CD14-positive monocyte (primary cell): Measurements from ENCODE around the gene IKZF3. TPM values are rescaled to one million over a fixed set of nuclear protein-coding genes. Genes with fewer than 3 reads are reported as not detected.

ENCODE experiments used
- DNase-seq, 3 donors: peaks; one replicate each; pipeline ENCODE4 v3.0.0-alpha.2; 2011 to 2022
- H2AFZ ChIP-seq: 2 replicates; pipeline ENCODE4 v1.6.0; 2012; ENCODE audit warnings: mild to moderate bottlenecking, low read depth, low read length, inconsistent platforms; ENCODE audit not compliant: insufficient read depth, poor library complexity, severe bottlenecking
- H3K27ac ChIP-seq, 2 donors: 1 replicate in 1 of 2; 2 replicates in 1 of 2; pipeline ENCODE4 v1.5.1; 2012 to 2013; ENCODE audit warnings: low read length in 2 of 2, control low read depth in 1 of 2, inconsistent platforms in 1 of 2, low read depth in 1 of 2, mild to moderate bottlenecking in 1 of 2
- H3K27me3 ChIP-seq, 2 donors: one replicate each; pipeline versions ENCODE4 v1.6.0 to v1.6.1; 2011 to 2013; ENCODE audit warnings: low read length in 2 of 2; ENCODE audit not compliant: control insufficient read depth in 2 of 2, insufficient read depth in 2 of 2
- H3K36me3 ChIP-seq, 2 donors: replicated peaks in 1 of 2; 1 replicate in 1 of 2; 2 replicates in 1 of 2; pipeline versions ENCODE4 v1.5.1 to v1.6.1; 2012 to 2013; ENCODE audit warnings: low read length in 2 of 2, control low read depth in 1 of 2, inconsistent platforms in 1 of 2, mild to moderate bottlenecking in 1 of 2; ENCODE audit not compliant: insufficient read depth in 2 of 2, control insufficient read depth in 1 of 2
- H3K4me1 ChIP-seq, 2 donors: 1 replicate in 1 of 2; 2 replicates in 1 of 2; pipeline versions ENCODE4 v1.5.1 to v1.6.1; 2012 to 2013; ENCODE audit warnings: low read length in 2 of 2, control low read depth in 1 of 2, inconsistent platforms in 1 of 2, mild to moderate bottlenecking in 1 of 2, moderate library complexity in 1 of 2; ENCODE audit not compliant: insufficient read depth in 2 of 2, control insufficient read depth in 1 of 2
- H3K4me2 ChIP-seq: replicated peaks from 2 replicates; pipeline ENCODE3; 2012; ENCODE audit warnings: low read length, moderate library complexity, mild to moderate bottlenecking; ENCODE audit not compliant: poor library complexity, severe bottlenecking; ENCODE audit errors: extremely low read depth
- H3K4me3 ChIP-seq, 3 experiments: fragments of 200-600 bp in 1 of 3; sonication (generic) in 1 of 3; replicated peaks in 1 of 3; 1 replicate in 2 of 3; 2 replicates in 1 of 3; pipeline ENCODE4 v1.5.1; 2011 to 2013; ENCODE audit warnings: low read length in 3 of 3, mild to moderate bottlenecking in 3 of 3, control low read depth in 2 of 3, low read depth in 2 of 3, inconsistent platforms in 1 of 3, moderate library complexity in 1 of 3
- H3K79me2 ChIP-seq: 2 replicates; pipeline ENCODE4 v1.6.0; 2012; ENCODE audit warnings: mild to moderate bottlenecking, control low read depth, inconsistent platforms, low read length, moderate library complexity; ENCODE audit not compliant: insufficient read depth
- H3K9ac ChIP-seq: 2 replicates; pipeline ENCODE4 v1.6.0; 2017; ENCODE audit warnings: low read length, mild to moderate bottlenecking; ENCODE audit not compliant: insufficient read depth, poor library complexity, severe bottlenecking
- H3K9me3 ChIP-seq, 2 donors: replicated peaks in 1 of 2; 1 replicate in 1 of 2; 2 replicates in 1 of 2; pipeline versions ENCODE4 v1.5.1 to v1.6.1; 2012 to 2013; ENCODE audit warnings: low read length in 2 of 2, control low read depth in 1 of 2; ENCODE audit not compliant: control insufficient read depth in 1 of 2, insufficient read depth in 1 of 2
- H4K20me1 ChIP-seq: 2 replicates; pipeline ENCODE4 v1.6.0; 2012; ENCODE audit warnings: mild to moderate bottlenecking, low read length, control low read depth, moderate library complexity; ENCODE audit not compliant: insufficient read depth
- H3K27ac Mint-ChIP-seq, 7 donors: one replicate each; pipeline ENCODE4 v1.8.0; 2020; ENCODE audit warnings: mild to moderate bottlenecking in 7 of 7, mixed read lengths in 7 of 7, moderate library complexity in 6 of 7, inconsistent platforms in 2 of 7
- H3K27me3 Mint-ChIP-seq, 3 donors: one replicate each; pipeline ENCODE4 v1.8.0; 2021 to 2022; ENCODE audit warnings: low read depth in 3 of 3, mild to moderate bottlenecking in 3 of 3, mixed read lengths in 3 of 3, moderate library complexity in 3 of 3, inconsistent platforms in 1 of 3
- H3K36me3 Mint-ChIP-seq, 2 donors: one replicate each; pipeline ENCODE4 v1.8.0; 2020; ENCODE audit warnings: mixed read lengths in 2 of 2, inconsistent platforms in 1 of 2, mild to moderate bottlenecking in 1 of 2
- H3K4me1 Mint-ChIP-seq: one replicate; pipeline ENCODE4 v1.8.0; 2020; ENCODE audit warnings: mild to moderate bottlenecking, mixed read lengths
- H3K4me3 Mint-ChIP-seq, 2 donors: one replicate each; pipeline ENCODE4 v1.8.0; 2020; ENCODE audit warnings: mild to moderate bottlenecking in 2 of 2, mixed read lengths in 2 of 2, moderate library complexity in 1 of 2
- H3K9me3 Mint-ChIP-seq, 7 donors: one replicate each; pipeline ENCODE4 v1.8.0; 2020 to 2022; ENCODE audit warnings: mixed read lengths in 7 of 7, mild to moderate bottlenecking in 6 of 7, moderate library complexity in 6 of 7, inconsistent platforms in 2 of 7
- WGBS: methylation state at CpG from one replicate; pipeline ENCODE4 v1.1.5; 2013; ENCODE audit warnings: missing lambda C conversion rate; ENCODE audit not compliant: insufficient coverage; 5-methylcytosine and 5-hydroxymethylcytosine counted together
- intact Hi-C, 2 donors: fragments of 100-400 bp; cut with micrococcal nuclease; formaldehyde crosslinking; loops; one replicate each; pipeline versions ENCODE4 v1.15.0 to v1.15.1; 2023
- polyA plus RNA-seq, 3 donors: library from polyadenylated mRNA; depleted of rRNA in 1 of 3; unstranded in 2 of 3; stranded (reverse) in 1 of 3; fragments of 300-500 nt in 2 of 3; fragments of >200 nt in 1 of 3; fragmentation: Illumina TruSeq in 2 of 3; gene quantifications; 1 replicate in 2 of 3; 2 replicates in 1 of 3; pipeline ENCODE4 v1.2.3, GENCODE V29; 2012 to 2021
- TF ChIP-seq, protein P1 (sequence below): fragments of 200-600 bp; IDR thresholded peaks from one replicate; pipeline ENCODE4 v1.8.0; 2022; ENCODE audit warnings: antibody characterized with exemption, mild to moderate bottlenecking

The IKZF3 gene
- polyA plus RNA-seq, 3 donors, result 0.05 to 0.15 (median 0.05) TPM

DNA sequence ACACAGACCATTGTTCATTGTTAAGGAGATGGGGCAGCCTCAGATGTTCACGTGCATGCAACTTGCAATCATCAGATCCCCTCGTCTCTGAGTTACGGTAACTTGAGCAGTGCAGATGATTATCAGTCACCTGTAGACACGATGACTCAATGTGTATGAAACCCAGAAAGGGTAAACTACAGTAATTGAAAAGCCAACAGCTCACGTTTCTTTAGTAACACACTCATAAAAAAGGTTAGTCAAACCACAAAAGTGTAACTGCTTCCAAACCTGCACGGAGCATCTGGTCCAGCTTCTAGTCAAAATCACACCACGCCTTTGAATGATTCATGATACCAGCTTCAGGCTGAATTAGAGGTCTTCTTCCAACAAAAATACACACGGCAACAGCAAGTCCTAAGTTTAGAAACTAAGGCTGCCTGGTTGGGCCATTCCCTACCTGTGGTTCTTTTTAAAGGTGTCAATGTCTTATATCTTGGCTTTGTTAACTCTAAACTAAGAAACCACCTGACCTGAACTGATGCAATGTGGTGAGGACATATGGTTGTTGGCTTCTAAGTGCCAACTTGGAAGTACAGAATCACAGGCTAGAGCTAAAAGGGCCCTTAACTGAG lies 94.0 kb downstream of the IKZF3 start:
- H3K4me1 ChIP-seq, result no peaks in the 10 kb centered on the region
- WGBS, result 84% methylated on average over 7 of the region's 8 CpGs
- no peak overlapping the region for H3K4me3 Mint-ChIP-seq
- peaks cover 17 to 35% of the 10 kb centered on the region in 2 donors for H3K27me3 ChIP-seq
- TF ChIP-seq, protein P1, sequence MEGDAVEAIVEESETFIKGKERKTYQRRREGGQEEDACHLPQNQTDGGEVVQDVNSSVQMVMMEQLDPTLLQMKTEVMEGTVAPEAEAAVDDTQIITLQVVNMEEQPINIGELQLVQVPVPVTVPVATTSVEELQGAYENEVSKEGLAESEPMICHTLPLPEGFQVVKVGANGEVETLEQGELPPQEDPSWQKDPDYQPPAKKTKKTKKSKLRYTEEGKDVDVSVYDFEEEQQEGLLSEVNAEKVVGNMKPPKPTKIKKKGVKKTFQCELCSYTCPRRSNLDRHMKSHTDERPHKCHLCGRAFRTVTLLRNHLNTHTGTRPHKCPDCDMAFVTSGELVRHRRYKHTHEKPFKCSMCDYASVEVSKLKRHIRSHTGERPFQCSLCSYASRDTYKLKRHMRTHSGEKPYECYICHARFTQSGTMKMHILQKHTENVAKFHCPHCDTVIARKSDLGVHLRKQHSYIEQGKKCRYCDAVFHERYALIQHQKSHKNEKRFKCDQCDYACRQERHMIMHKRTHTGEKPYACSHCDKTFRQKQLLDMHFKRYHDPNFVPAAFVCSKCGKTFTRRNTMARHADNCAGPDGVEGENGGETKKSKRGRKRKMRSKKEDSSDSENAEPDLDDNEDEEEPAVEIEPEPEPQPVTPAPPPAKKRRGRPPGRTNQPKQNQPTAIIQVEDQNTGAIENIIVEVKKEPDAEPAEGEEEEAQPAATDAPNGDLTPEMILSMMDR, result no peak
- no peaks in the 10 kb centered on the region for H3K79me2 ChIP-seq
- no peak overlapping the region for H3K27ac Mint-ChIP-seq
- no peak overlapping the region for H3K4me3 ChIP-seq
- no peaks in the 10 kb centered on the region for H3K36me3 ChIP-seq
- H3K9me3 Mint-ChIP-seq, result no peaks in the 10 kb centered on the region
- no peaks in the 10 kb centered on the region for H4K20me1 ChIP-seq
- H3K9me3 ChIP-seq, result no peaks in the 10 kb centered on the region
- H3K27me3 Mint-ChIP-seq, result peaks cover 20 to 39% (median 31%) of the 10 kb centered on the region in 3 donors
- H3K9ac ChIP-seq, result no peak overlapping the region
- H3K4me1 Mint-ChIP-seq, result peaks cover 5% of the 10 kb centered on the region
- no peak overlapping the region for H3K4me2 ChIP-seq
- no peak for DNase-seq
- no peak overlapping the region for H3K27ac ChIP-seq
- intact Hi-C loops, result no loop called here
- H2AFZ ChIP-seq, result no peak overlapping the region
- peaks cover 0 to 2% of the 10 kb centered on the region in 2 donors for H3K36me3 Mint-ChIP-seq

DNA sequence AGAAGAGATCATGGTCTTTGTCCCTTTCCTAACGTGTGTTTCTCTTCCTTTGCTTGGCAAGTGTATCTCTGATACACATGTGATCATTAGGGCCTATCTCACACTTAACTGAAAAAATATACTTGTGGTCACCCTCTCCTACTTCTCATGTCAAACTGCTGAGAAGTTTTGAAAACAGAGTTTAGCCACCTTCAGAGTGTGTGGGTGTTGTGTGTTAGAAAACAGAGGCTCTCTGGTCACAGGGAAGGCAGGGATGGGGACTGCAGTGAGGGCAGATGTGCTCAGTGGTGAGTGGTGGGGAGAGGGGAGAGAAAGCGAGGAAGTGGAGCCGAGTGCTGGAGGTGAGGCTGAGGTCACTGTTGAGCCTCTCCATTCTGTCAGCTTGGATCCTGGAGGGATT lies 97.0 kb downstream of the IKZF3 start:
- intact Hi-C loops, result no loop called here
- peaks cover 21 to 44% (median 22%) of the 10 kb centered on the region in 3 donors for H3K27me3 Mint-ChIP-seq
- TF ChIP-seq, protein P1, result no peak
- Histone ChIP-seq H3K9ac (no peak overlapping the region), H3K4me2 (no peak overlapping the region), H3K79me2 (no peaks in the 10 kb centered on the region), H3K9me3 (no peaks in the 10 kb centered on the region), H3K27me3 (peaks cover 5 to 22% of the 10 kb centered on the region in 2 donors), H3K27ac (no peak overlapping the region), H3K4me1 (no peaks in the 10 kb centered on the region), H3K36me3 (no peaks in the 10 kb centered on the region), H2AFZ (no peak overlapping the region), H4K20me1 (no peaks in the 10 kb centered on the region), H3K4me3 (no peak overlapping the region)
- no peaks in the 10 kb centered on the region for H3K36me3 Mint-ChIP-seq
- H3K27ac Mint-ChIP-seq, result peak overlapping the region in 1 of 7 donors; percentile 48
- no peak for DNase-seq
- H3K4me1 Mint-ChIP-seq, result peaks cover 2% of the 10 kb centered on the region
- H3K4me3 Mint-ChIP-seq, result no peak overlapping the region
- WGBS, result 100% methylated on average over 1 of the region's 3 CpGs
- no peaks in the 10 kb centered on the region for H3K9me3 Mint-ChIP-seq
